Ectodermal cell (in vitro differentiated cells): ENCODE measurements around the gene BCAS1.

Experiments
- H3K27ac ChIP-seq: 2 replicates; pipeline ENCODE4 v1.7.0; 2013; ENCODE audit warnings: mild to moderate bottlenecking, low read depth, low read length; ENCODE audit not compliant: insufficient read depth, poor library complexity, severe bottlenecking
- H3K27me3 ChIP-seq: 2 replicates; pipeline ENCODE4 v1.7.0; 2013; ENCODE audit warnings: mild to moderate bottlenecking, low read length; ENCODE audit not compliant: insufficient read depth, control insufficient read depth, poor library complexity, severe bottlenecking
- H3K36me3 ChIP-seq: one replicate; pipeline ENCODE4 v1.7.0; 2013; ENCODE audit warnings: low read length; ENCODE audit not compliant: control insufficient read depth, insufficient read depth
- H3K4me1 ChIP-seq: one replicate; pipeline ENCODE4 v1.7.0; 2013; ENCODE audit warnings: low read length; ENCODE audit not compliant: control insufficient read depth, insufficient read depth
- H3K4me3 ChIP-seq: 2 replicates; pipeline ENCODE4 v1.7.0; 2013; ENCODE audit warnings: low read depth, low read length, control low read depth; ENCODE audit not compliant: insufficient read depth
- H3K9me3 ChIP-seq: 2 replicates; pipeline ENCODE4 v1.7.0; 2013; ENCODE audit warnings: mild to moderate bottlenecking, low read length, moderate library complexity; ENCODE audit not compliant: control insufficient read depth
- WGBS, 2 experiments: methylation state at CpG; one replicate each; pipeline ENCODE4 v1.1.7; 2013; ENCODE audit warnings: missing lambda C conversion rate in 2 of 2; 5-methylcytosine and 5-hydroxymethylcytosine counted together

The BCAS1 gene

GRCh38 chr20:54111460-54111859, 41.1 kb upstream of the BCAS1 start:
- H3K27me3 ChIP-seq, result no peaks in the 10 kb centered on the region
- H3K4me1 ChIP-seq, result no peaks in the 10 kb centered on the region
- H3K36me3 ChIP-seq, result no peaks in the 10 kb centered on the region
- H3K27ac ChIP-seq, result no peak overlapping the region
- no peak overlapping the region for H3K4me3 ChIP-seq
- no peaks in the 10 kb centered on the region for H3K9me3 ChIP-seq
- WGBS, 2 experiments, result 85 to 93% methylated on average over 2 of the region's 2 CpGs

- Histone ChIP-seq H3K36me3 (no peaks in the 10 kb centered on the region), H3K9me3 (no peaks in the 10 kb centered on the region), H3K4me1 (no peaks in the 10 kb centered on the region), H3K27me3 (no peaks in the 10 kb centered on the region), H3K4me3 (no peak overlapping the region), H3K27ac (no peak overlapping the region)
- WGBS, 2 experiments, result 85 to 92% methylated on average over 3 of the region's 3 CpGs
These were observed 40.1 kb upstream of the BCAS1 start for GRCh38 chr20:54110457-54110856.

DNA sequence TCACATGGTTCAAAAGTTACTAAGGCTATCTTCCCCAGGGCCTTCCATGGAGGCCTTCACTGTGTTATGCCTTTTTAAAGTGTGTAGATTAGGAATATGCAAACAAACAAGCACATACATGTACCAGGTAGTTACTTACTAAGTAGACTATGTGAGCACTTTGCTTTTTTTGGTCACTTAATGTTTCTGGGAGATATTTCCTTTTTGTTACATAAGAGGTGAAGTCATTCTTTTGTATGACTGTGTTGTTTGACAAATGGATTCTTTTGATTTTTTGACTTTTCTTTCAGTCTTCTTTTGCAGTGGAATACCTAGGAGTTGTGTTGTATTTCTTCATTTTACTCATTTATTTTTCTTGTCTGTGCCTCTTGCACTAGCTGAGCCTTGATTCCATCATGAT, 39.6 kb upstream of the BCAS1 start:
- Histone ChIP-seq H3K27ac (no peak overlapping the region), H3K9me3 (no peaks in the 10 kb centered on the region), H3K27me3 (no peaks in the 10 kb centered on the region)

GRCh38 chr20:54108817-54109216, 38.4 kb upstream of the BCAS1 start:
- Histone ChIP-seq H3K9me3 (no peaks in the 10 kb centered on the region), H3K27me3 (no peaks in the 10 kb centered on the region), H3K27ac (no peak overlapping the region), H3K4me3 (no peak overlapping the region), H3K4me1 (no peaks in the 10 kb centered on the region), H3K36me3 (no peaks in the 10 kb centered on the region)
- WGBS, 2 experiments, result 40 to 85% methylated on average over 1 of the region's 1 CpG

More for the DNA sequence above, 39.6 kb upstream of the BCAS1 start:
- Histone ChIP-seq H3K4me1 (no peaks in the 10 kb centered on the region), H3K36me3 (no peaks in the 10 kb centered on the region), H3K4me3 (no peak overlapping the region)

GRCh38 chr20:54108326-54108642, 37.9 kb upstream of the BCAS1 start:
- H3K4me3 ChIP-seq, result no peak overlapping the region
- no peaks in the 10 kb centered on the region for H3K36me3 ChIP-seq
- H3K27me3 ChIP-seq, result no peaks in the 10 kb centered on the region
- no peaks in the 10 kb centered on the region for H3K9me3 ChIP-seq
- no peaks in the 10 kb centered on the region for H3K4me1 ChIP-seq
- no peak overlapping the region for H3K27ac ChIP-seq

GRCh38 chr20:54107600-54108325, 37.4 kb upstream of the BCAS1 start:
- no peaks in the 10 kb centered on the region for H3K36me3 ChIP-seq
- H3K4me1 ChIP-seq, result no peaks in the 10 kb centered on the region
- no peaks in the 10 kb centered on the region for H3K9me3 ChIP-seq
- H3K4me3 ChIP-seq, result no peak overlapping the region
- 93 to 95% methylated on average over 6 to 7 of the region's 7 CpGs for WGBS, 2 experiments
- no peak overlapping the region for H3K27ac ChIP-seq
- no peaks in the 10 kb centered on the region for H3K27me3 ChIP-seq

GRCh38 chr20:54107181-54107580, 36.8 kb upstream of the BCAS1 start:
- H3K4me1 ChIP-seq, result no peaks in the 10 kb centered on the region
- WGBS, 2 experiments, result 86 to 94% methylated on average over 2 of the region's 2 CpGs
- no peaks in the 10 kb centered on the region for H3K9me3 ChIP-seq
- no peak overlapping the region for H3K4me3 ChIP-seq
- H3K27me3 ChIP-seq, result no peaks in the 10 kb centered on the region
- H3K36me3 ChIP-seq, result no peaks in the 10 kb centered on the region
- H3K27ac ChIP-seq, result no peak overlapping the region

GRCh38 chr20:54106162-54106561, 35.8 kb upstream of the BCAS1 start:
- H3K27ac ChIP-seq, result no peak overlapping the region
- WGBS, 2 experiments, result 90 to 91% methylated on average over 2 to 4 of the region's 4 CpGs
- H3K36me3 ChIP-seq, result no peaks in the 10 kb centered on the region
- H3K4me3 ChIP-seq, result no peak overlapping the region
- H3K4me1 ChIP-seq, result no peaks in the 10 kb centered on the region
- no peaks in the 10 kb centered on the region for H3K9me3 ChIP-seq
- H3K27me3 ChIP-seq, result no peaks in the 10 kb centered on the region

- WGBS, 2 experiments, result 92 to 94% methylated on average over 4 of the region's 4 CpGs
- Histone ChIP-seq H3K4me3 (no peak overlapping the region), H3K9me3 (no peaks in the 10 kb centered on the region), H3K27ac (no peak overlapping the region), H3K27me3 (no peaks in the 10 kb centered on the region), H3K36me3 (no peaks in the 10 kb centered on the region), H3K4me1 (no peaks in the 10 kb centered on the region)
These were observed 35.3 kb upstream of the BCAS1 start for GRCh38 chr20:54105653-54106052.

DNA sequence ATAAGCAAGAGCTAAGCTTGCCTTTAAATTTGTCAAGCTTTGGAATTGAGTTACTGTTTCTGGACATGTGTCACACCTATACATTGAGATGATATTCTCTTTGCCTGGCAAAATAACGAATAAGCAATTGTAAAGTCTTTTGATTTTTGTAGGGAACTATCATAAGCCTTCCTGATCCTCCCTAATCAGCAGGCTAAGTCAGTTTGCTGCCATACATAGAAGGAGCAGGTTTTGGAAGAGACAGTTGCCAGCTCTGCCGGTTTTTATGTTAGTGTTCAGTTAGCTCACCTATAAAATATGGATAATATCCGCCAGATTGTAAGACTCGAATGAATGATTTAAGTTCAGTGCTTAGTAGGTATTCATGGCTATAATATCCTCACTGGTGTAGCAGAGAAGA, 34.4 kb upstream of the BCAS1 start:
- Histone ChIP-seq H3K27me3 (no peaks in the 10 kb centered on the region), H3K27ac (no peak overlapping the region), H3K9me3 (no peaks in the 10 kb centered on the region), H3K4me3 (no peak overlapping the region), H3K4me1 (no peaks in the 10 kb centered on the region), H3K36me3 (no peaks in the 10 kb centered on the region)
- 92 to 95% methylated on average over 4 of the region's 4 CpGs for WGBS, 2 experiments
